OCI-LY7 (cell line): Measurements from ENCODE around the gene ANTKMT.

Experiments used
- EZH2phosphoT487 ChIP-seq: fragments of 200-600 bp; sonication (generic); IDR thresholded peaks from 2 replicates; pipeline ENCODE4 v1.6.1; 2018; ENCODE audit warnings: low read depth, borderline replicate concordance, mild to moderate bottlenecking, mixed run types, antibody characterized with exemption, low read length, moderate library complexity, mixed read lengths
- TF ChIP-seq, protein P1 (sequence below): fragments of 200-600 bp; sonication (generic); conservative IDR thresholded peaks from 2 replicates; pipeline ENCODE4 v1.5.1; 2014; ENCODE audit warnings: mild to moderate bottlenecking, antibody characterized with exemption, low read length, moderate library complexity, mixed read lengths

DNA sequence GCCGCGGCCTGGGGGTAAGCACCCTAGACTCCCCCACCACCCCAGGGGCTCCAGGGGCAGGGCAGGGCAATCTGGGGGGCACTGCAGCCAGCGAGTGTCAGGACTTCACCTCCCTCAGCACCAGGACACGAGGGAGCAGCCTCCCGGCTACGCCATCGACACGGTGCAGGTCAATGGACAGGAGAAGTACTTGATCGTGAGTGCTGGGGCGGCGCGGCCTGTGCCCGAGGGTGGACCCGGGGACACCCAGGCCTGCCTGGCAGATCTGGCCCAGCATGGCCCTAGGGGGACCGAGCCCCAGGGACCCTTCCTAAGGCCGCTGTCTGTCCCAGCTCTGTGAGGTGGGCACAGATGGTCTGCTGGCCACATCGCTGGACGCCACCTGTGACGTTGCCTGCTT, 48.6 kb upstream of the ANTKMT start:
- TF ChIP-seq, protein P1, sequence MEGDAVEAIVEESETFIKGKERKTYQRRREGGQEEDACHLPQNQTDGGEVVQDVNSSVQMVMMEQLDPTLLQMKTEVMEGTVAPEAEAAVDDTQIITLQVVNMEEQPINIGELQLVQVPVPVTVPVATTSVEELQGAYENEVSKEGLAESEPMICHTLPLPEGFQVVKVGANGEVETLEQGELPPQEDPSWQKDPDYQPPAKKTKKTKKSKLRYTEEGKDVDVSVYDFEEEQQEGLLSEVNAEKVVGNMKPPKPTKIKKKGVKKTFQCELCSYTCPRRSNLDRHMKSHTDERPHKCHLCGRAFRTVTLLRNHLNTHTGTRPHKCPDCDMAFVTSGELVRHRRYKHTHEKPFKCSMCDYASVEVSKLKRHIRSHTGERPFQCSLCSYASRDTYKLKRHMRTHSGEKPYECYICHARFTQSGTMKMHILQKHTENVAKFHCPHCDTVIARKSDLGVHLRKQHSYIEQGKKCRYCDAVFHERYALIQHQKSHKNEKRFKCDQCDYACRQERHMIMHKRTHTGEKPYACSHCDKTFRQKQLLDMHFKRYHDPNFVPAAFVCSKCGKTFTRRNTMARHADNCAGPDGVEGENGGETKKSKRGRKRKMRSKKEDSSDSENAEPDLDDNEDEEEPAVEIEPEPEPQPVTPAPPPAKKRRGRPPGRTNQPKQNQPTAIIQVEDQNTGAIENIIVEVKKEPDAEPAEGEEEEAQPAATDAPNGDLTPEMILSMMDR, result no peak
- TF ChIP-seq EZH2phosphoT487, result no peak
